Renal pelvis (tissue), 4 donors: ENCODE data around the gene KCNIP4. TPM values are rescaled to one million over a fixed set of nuclear protein-coding genes. Genes with fewer than 3 reads are reported as not detected.
"Not testable (repeated sequence)": the region's sequence is repeated elsewhere in the genome, so short reads cannot be mapped to it uniquely, and the experiment has no call there.

ENCODE experiments used
- DNase-seq: peaks from one replicate; pipeline ENCODE4 v3.0.0-alpha.2; 2013
- polyA plus RNA-seq, 3 donors: library from polyadenylated mRNA; unstranded; fragments of 120-200 nt; gene quantifications; one replicate each; pipeline ENCODE4 v1.2.1, GENCODE V29; 2013; ENCODE audit not compliant: insufficient read length in 3 of 3

Gene KCNIP4
- polyA plus RNA-seq, 3 donors = 9.3 to 12.2 (median 11.4) TPM

DNA sequence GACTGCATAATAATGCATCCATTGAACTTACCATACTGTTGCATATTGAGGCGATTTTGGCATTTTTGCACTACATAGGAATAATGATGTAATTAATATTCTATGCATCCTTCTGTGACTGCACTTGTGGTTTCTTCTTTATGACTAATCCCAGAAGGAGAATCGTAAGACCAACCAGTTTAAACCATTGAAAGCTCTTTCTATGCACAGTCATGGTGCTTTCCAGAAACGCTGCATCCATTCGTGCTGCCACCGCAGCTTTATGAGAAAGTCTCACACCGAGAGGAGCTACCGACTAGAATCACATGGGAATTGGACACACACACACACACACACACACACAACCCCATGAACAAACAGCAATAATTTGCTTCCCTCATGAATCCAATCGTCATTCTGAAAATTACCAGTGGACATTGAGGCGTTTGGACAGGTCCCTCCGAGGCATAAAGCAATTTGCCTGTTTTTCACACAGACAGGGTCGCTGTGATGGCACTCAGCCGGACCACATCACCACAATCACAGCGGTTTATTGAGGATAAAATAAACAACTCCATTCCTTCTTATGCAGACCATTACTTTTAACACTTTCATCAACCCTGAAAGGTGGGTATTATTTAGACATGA lies 1184.1 kb downstream of the KCNIP4 start:
- no peak for DNase-seq

DNA sequence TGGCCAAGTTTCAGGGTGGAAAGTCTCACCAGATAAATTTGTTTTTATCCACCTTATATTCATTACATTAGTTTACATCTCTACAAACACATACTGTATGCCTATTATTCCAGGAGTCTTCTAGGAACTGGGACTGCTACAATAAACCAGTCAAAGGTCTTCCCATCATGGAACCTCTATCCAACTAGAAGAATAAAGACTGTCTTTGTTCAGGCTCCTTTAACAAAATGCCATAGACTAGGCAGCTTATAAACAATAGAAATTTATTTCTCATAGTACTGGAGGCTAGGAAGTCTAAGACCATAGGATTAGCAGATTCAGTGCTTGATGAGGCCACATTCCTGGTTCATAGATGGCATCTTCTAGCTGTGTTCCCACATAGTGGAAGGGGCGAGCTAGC lies 1186.7 kb downstream of the KCNIP4 start:
- no peak for DNase-seq

DNA sequence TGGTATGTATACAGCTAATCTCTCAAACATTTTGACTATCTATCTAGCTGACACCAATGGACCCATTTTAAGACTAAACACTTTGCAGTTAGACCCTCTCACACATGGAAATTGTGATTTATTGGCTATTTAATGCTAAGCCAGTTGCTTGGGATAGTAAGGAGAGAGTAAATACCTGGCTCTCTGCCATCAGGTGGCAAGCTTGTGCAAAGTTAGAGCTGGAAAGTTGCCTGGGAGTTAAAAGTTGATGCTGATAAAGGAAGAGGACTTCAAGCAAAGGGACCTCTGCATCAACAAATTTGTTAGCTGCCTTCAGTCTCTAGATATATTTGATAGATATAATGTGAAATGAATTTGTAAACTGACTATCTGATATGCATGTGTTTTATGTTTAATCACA lies 1187.2 kb downstream of the KCNIP4 start:
- no peak for DNase-seq

DNA sequence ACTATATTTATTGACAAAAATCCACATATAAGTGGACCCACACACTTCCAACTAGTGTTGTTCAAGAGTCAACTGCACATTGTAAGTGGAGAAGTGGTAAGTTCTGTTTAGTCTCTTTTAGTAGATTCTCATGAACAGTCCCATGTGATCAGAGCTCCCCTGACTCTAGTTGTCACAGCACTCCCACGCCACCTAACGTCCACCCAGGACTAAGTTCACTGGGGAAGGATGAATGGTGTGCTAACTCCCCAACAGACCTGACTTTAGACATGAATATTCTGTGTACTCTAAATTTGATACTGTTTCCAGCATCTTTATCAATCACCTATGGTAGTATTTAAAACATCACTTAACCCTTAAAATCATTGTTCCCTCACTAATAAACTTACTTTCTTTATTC lies 1188.5 kb downstream of the KCNIP4 start:
- DNase-seq = no peak

DNA sequence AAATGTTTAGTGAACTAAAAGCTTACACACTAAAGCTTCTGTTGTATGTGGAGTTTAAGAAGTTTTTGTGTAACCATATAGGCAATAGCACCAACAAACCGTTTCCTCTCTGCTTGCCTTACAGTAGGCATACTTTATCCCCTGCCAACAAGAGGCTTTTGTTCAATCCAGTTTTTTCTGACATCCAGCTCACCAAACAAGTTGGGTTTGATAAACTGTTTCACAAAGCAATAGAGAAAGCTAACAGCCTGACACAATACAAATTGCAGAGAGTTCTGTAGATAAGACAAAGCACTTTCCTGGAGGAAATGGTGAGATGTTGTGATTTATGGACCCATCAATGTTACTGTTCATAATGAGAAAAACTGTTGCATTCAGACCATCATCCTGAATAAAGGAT lies 1194.5 kb downstream of the KCNIP4 start:
- no peak for DNase-seq

DNA sequence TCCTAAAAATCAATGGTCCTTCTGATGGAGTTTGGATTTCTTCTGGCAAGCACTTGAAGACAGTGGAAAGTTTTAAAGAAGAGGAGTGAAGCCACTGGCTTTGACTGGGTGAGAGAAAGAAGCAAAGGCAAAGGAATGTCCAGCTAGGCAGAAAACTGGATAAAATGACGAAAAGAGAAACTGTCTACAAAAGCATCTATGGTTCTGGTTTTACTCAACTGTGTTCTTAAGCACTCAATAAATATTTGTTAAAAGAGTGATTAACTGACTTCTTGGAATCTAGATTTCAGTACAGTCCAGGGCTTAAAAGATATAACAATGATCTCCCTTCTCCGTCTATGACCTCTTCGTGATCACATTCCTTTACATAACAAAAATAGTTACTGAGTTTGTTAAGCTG lies 1195.9 kb downstream of the KCNIP4 start:
- DNase-seq = no peak

DNA sequence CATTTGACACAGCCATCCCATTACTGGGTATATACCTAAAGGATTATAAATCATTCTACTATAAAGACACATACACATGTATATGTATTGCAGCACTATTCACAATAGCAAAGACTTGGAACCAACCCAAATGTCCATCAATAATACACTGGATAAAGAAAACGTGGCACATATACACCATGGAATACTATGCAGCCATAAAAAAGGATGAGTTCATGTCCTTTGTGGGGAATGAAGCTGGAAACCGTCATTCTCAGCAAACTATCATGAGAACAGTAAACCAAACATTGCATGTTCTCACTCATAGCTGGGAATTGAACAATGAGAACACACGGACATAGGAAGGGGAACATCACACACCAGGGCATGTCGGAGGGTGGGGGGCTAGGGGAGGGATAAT lies 1202.6 kb downstream of the KCNIP4 start:
- DNase-seq = not testable (repeated sequence)

DNA sequence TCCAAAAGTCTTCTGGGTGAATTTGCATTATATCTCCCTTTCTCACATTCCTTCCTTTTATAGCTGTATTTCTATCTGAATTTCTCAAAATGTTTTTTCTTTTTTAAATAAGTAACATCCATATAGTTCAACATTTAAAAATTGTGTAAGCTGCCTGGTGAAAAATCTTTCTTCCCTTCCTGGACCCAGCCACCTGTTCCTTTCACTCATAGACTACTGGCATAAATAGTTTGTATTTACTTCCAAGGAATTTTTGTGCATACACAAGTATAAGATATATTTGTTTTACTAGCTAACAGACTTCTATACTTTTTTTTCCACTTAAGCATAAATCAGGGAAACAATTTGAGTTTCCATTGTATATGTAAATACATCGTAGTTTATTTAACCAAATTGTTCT lies 1212.6 kb downstream of the KCNIP4 start:
- DNase-seq = no peak

DNA sequence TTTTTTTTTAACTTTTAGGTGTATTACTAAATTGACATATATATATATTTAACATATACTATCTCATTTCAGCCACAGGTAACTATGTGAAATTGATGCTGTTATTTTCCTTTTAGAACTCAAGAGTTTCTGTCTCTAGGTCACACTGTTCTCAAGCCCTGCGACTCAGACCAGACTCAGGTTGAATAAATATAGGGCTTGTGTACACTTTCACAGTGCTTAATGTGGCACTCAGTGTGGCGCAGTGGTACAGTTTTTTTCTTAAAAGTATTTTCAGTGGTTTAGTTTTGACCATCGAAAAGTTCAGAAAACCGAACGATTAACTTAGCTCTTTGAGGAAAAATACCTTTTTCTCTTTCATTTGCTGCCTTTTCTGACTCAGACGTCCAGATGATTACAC lies 1223.7 kb downstream of the KCNIP4 start:
- DNase-seq = no peak

DNA sequence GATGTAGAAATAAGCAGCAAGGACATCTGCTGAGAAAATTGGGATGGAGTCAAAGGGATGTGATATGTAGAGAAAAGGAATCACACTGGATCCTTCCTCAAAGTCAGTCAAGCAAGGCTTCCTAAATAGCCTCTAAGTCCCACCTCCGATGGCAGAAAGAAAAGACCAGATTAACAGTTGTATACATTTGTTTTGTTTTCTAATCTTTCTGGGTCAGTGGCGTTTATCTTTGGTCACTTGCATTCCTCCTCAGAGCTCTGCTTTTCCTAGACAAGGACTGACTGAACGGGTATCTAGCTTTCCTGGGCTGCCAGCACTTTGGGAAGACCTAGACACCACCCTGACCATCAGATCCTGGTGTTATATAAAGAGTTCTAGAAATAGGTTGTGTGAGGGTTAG lies 1225.1 kb downstream of the KCNIP4 start:
- no peak for DNase-seq

DNA sequence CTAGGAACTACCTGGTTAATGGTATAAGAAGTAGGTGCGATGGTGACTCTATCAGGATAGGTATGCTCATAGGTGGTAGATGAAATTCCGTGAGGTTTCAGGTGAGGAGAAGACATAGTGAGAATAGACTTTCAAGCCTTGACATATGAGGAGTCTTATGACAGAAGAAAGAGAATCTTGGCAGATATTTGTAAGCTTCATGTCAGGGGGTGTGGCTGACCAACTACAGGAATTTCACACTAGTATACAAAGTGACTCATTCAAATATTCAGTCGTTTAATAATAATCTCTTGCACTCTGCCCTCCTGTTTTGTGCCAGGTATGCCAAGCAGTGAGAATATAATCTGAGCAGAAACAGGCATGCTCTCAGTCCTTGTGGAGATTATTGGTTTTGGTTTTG lies 1225.6 kb downstream of the KCNIP4 start:
- DNase-seq = no peak

DNA sequence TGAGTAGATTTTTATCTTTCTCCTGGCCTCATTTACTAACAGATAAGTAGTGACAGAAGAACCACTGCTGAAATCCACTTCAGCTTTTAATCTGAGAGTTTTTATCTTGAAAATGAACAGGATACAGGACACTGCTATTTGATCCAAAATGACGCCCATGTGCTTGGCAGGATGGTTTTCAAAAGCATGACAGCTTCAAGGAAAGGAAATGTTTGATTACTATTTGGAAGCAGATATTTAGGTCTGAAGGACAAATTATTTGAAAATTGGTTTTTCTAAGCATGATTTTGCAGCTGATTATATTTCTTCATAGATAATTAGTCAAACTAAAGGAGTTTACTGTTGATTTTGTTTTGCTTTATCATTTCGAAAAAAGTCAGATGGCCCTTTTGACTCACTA lies 1237.2 kb downstream of the KCNIP4 start:
- DNase-seq = no peak

DNA sequence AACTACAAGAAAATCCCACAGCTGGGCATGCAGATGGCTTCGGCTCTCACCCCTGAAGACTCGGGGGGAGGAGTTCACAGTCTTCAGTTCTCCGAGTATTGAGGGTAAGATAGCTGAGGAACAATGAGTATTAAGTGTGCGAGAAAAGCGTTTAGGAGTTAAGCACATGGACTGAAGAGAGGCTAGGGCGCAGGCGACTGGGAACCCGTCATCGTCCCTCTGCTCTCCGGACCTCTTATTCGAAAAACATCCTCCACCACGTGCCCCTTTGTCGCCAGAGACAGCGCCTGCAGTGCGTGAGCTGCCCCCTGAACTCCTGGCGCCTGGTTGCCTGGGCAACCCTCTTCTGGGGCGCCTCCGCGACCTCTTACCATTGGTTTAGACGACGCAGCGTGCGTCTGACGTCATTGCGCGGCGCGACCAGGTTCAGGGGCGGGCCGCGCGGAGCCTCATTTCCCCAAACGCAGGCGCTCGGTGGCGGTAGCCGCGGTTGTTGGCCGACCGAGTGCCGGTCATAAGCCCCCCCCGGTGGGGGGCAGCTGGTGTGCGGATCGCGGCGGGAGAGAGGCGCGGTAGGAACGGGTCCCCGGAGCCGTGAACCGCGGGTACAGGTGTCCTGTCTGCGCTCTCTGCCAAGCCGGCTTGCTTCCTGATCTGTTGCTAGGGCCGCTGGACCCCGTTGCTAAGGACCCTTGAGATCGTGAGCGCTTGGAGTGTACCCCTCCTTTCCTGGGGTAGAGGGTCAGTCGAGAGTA lies 1248.4 kb downstream of the KCNIP4 start, which contains the start of gene PACRGL:
PACRGL (plus strand) TSS at position 452 of the 755 bp plus-strand sequence. CDS start 4,024 bp downstream, outside the sequence.
- DNase-seq = peak; percentile 95

DNA sequence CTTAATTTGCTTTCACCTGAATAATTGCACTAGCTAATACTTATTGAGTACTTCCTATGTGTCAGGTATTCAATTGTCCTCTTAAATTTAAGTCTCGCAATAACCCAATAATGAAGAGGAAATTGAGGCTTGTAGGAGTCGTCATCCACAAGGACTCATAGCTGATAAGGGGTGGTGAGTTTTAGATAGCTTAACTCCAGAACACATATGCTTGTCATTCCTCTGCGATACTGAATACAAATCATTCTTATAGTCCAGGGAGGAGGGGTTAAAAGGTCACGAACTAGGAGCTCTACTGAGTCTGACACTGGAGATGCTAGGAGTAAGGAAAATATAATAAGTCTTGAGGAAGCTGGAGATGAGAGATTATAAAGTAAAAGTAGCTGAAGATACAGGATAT lies 1249.8 kb downstream of the KCNIP4 start:
- no peak for DNase-seq

DNA sequence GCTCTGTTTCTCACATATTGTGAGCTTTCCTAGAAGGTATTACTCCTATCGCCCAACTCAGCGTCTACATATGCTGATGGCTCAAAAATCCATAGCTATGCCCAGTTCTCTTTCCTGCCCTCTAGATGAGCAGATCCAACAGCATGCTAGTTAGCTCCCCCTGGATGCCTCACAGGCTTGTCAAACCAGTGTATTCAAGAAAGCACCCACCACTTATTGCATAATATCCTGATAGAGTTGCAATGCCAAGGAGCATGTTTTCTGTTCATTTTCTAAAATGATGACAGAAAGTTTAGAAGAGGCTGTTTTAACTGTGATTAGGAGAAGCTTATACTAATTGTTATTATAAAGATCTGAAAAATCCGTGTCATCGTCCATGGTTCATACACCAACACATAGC lies 1250.2 kb downstream of the KCNIP4 start:
- no peak for DNase-seq

DNA sequence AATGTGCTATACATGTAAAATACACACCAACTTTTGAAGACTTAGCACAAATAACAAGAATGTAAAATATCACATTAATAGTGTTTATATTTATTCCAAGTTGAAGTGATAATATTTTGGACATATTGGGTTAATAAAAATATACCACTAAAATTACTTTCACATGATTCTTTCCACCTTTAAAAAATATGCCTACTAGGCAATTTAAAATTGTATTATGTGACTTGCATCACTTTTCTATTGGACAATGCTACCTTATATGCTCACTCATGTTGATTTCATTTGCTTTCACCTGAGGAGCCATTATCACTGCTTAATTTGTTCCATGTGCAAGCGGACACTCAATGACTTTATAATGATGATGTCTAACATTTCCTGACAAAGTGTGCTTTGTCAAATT lies 1251.8 kb downstream of the KCNIP4 start:
- DNase-seq = no peak

DNA sequence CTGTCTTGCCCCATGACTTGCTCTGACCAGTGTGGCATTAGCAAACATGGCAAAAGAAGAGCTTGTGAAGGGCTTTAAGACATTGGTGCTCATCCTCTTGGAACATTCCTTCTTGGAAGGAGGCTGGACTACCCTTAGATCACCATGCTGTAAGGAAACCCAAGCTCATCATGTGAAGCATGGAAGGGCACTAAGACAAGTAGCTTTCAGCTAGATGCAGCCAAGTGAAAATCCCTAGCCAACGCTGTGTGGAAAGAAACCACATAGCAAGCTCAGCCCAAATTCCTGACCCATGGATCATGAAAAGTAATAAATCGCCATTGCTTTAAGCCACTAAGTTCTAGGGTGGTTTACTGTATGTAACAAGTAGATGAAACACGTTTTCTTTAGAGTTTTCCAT lies 1260.7 kb downstream of the KCNIP4 start:
- DNase-seq = no peak

DNA sequence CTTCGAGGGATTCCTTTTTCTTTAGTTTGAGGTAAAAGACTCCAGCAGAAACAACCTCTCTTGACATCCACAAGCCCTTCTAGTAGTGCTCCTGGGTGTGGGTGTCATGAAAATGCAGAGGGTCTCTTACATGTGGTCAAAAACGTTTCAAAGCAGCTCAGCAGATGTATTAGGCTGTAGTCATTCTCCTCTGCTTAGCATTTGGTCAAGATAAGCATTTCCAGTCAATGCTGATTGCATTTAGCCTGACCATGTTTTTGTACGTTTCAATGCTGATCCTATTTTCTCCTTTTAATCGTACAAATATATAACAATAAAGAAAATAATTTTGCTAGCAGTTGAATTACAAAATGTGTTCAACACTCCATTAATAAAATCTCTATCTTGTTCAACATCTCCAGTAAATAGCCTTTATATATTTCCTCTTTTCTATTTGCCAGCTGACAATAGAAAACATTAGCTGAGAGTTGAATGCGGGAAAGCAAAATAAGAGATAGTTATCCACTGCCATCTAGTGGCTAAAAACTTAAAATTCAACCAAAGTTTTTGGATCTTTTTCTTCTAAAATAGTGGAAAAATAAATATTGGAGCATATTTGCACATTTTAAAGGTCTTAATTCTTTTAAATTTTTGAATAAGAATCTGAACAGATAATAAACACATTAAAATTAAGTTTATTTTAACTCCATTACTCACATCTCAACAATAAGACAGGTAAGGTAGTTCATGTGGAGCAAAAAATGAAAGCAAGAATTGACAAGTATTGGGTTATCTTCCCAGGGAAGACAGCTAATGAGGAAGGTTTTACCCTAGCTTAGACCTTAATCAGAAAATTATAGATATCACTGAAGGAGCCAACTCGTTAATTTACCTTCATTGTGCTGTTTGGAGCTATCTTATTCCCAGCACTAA lies 1263.5 kb downstream of the KCNIP4 start:
- DNase-seq = no peak

DNA sequence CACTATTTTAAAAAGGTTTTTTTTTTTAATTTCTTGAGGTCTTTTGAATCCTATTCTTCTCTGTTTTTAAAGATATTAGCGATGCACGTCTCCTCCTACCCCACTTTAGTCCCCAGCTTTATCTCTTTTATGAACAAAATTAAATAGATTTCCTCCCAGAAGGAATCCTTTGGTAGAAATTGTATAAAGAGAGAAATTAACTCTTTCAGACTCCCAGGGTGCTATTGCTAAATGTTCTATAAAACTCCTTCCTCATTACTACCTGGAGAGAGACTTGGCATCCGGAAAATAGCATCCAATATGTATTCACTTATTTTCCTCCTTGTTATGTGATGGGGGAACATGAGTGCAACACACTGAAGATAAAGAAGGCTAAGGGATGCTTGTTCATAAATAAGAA lies 1264.8 kb downstream of the KCNIP4 start:
- no peak for DNase-seq

DNA sequence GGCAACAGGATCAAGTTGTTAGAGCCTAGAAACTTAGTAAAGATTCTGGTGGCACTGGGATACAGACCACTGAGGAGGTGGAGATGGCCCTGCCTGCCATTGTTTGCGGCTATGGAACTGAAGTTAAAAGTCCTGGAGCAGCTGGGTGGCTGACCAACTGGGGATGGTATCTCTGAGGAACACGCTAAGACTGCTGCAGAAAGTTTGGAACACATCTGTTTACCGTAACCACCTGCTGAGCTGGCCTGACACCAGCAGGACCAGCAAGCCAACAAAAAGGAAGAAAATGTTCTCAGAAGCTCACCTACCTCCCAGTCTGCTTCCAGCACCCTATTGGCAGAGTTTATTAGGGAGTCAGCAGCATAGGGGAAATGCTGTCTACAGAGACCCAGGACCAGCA lies 1265.7 kb downstream of the KCNIP4 start:
- no peak for DNase-seq

DNA sequence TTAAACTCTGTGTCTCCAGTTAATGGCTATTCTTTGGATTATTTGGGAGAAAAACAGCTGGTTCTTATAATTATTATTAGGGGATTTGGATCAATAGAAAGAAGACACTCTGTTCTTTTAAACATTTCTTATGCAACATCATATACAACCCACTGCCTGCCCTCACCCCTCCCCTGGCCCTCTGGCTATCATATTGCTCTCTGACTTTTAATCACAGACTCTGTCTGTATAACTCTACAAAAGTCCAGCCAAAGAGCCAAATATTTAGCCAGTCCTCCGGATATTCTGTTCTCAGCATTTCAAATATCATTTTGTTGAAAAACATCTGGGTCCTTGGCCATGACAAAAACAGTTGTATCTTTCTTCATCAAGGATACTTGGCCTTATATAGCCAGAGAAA lies 1267.3 kb downstream of the KCNIP4 start:
- DNase-seq = no peak

DNA sequence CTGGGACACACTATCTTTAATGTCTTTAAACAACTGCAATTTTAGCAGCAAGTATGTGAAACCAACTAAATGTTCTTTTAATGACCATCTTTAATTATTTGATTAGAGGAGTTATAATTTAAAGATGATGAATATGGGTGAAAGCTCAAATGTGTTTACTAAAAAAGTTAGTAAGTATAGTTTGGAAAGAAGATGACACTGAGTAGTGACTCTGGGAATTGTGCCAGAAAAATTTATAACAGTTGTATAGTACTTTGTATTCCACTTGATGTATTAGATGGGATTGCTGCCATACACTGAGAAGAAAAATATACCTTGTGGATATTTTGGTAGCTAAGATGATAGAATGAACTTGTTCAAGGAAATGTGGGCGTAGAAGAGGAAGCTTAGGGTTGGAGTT lies 1267.8 kb downstream of the KCNIP4 start:
- DNase-seq = no peak

DNA sequence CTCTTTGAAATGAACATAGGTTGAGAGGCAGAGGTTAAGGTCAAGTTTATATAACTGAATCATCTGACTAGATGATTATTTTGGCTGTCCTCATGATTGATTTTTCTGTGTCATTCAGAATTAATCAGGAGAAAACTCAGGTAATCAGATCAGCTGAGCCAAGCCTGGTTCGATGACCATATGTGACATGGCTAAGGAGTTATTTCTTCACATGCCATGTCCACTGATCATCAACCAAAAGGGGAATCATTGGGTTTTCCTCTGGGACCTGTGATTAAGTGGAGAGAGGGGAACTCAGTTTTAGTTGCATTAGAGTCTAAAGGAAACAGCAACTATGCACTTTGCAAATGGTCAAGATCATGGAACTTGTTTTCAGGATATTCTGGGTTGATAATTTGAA lies 1268.6 kb downstream of the KCNIP4 start:
- no peak for DNase-seq
